ENCODE data around the gene TMPRSS12. TPM values are rescaled to one million over a fixed set of nuclear protein-coding genes. Genes with fewer than 3 reads are reported as not detected.

The TMPRSS12 gene
- total RNA-seq, 1 donor = not detected

- no peak overlapping the region for H3K4me3 ChIP-seq (ENCODE audit: low read depth, low read length)
- TF ChIP-seq CTCF (IDR thresholded peaks at IDR 0.05; ENCODE audit: insufficient read depth, low read length) = no peak
- DNase-seq (ENCODE audit: low read depth) = peak; percentile 55
These were observed 80.8 kb downstream of the TMPRSS12 start for GRCh38 chr12:50923361-50924130.

- no peak for TF ChIP-seq CTCF (IDR thresholded peaks at IDR 0.05; ENCODE audit: insufficient read depth, low read length)
- DNase-seq (ENCODE audit: low read depth) = no peak
- peak overlapping the region; percentile 46 for H3K4me3 ChIP-seq (ENCODE audit: low read depth, low read length)
These were observed 81.4 kb downstream of the TMPRSS12 start for GRCh38 chr12:50924131-50924438.

- TF ChIP-seq CTCF (IDR thresholded peaks at IDR 0.05; ENCODE audit: insufficient read depth, low read length) = no peak
- peak; percentile 98 for DNase-seq (ENCODE audit: low read depth)
These were observed 82.0 kb downstream of the TMPRSS12 start for GRCh38 chr12:50924439-50925341.

GRCh38 chr12:50925342-50925651, 82.6 kb downstream of the TMPRSS12 start:
- DNase-seq (ENCODE audit: low read depth) = peak; percentile 5
- no peak for TF ChIP-seq CTCF (IDR thresholded peaks at IDR 0.05; ENCODE audit: insufficient read depth, low read length)
- peak overlapping the region; percentile 93 for H3K4me3 ChIP-seq (ENCODE audit: low read depth, low read length)

More at GRCh38 chr12:50924439-50925341, 82.0 kb downstream of the TMPRSS12 start:
- peak overlapping the region; percentile 93 for H3K4me3 ChIP-seq (ENCODE audit: low read depth, low read length)

- peak overlapping the region; percentile 93 for H3K4me3 ChIP-seq (ENCODE audit: low read depth, low read length)
- no peak for TF ChIP-seq CTCF (IDR thresholded peaks at IDR 0.05; ENCODE audit: insufficient read depth, low read length)
- no peak for DNase-seq (ENCODE audit: low read depth)
These were observed 83.2 kb downstream of the TMPRSS12 start for GRCh38 chr12:50925920-50926319.

- TF ChIP-seq CTCF (IDR thresholded peaks at IDR 0.05; ENCODE audit: insufficient read depth, low read length) = no peak
- peak overlapping the region; percentile 93 for H3K4me3 ChIP-seq (ENCODE audit: low read depth, low read length)
- no peak for DNase-seq (ENCODE audit: low read depth)
These were observed 83.7 kb downstream of the TMPRSS12 start for GRCh38 chr12:50926415-50926814.

- H3K4me3 ChIP-seq (ENCODE audit: low read depth, low read length) = peak overlapping the region; percentile 93
- DNase-seq (ENCODE audit: low read depth) = peak; percentile 20
These were observed 84.2 kb downstream of the TMPRSS12 start for GRCh38 chr12:50926932-50927331.

All from fibroblast of the aortic adventitia (primary cell).